ENCODE data around the gene HMHB1.
"Not testable (repeated sequence)": the region's sequence is repeated elsewhere in the genome, so short reads cannot be mapped to it uniquely, and the experiment has no call there.

HMHB1 gene

DNA sequence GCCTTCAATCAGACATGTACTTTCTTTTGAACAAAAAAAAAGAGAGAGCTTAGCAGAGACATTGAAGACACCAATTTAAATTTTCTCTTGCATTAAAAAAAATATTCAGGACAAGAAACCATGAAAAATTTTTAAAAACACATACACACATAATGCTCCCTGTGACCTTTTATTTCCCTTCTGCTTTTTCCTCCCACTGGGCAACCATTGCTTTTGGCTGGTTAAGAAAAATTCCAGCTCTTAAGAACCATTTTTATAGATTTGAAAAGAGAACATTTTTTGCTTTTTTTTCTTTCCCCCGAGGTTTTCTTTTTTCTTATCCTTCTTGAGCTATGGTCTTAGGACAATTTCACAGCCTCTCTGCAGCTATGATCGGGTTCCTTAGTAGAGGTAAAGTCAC, 6.1 kb upstream of the HMHB1 start:
- no peak for DNase-seq

DNA sequence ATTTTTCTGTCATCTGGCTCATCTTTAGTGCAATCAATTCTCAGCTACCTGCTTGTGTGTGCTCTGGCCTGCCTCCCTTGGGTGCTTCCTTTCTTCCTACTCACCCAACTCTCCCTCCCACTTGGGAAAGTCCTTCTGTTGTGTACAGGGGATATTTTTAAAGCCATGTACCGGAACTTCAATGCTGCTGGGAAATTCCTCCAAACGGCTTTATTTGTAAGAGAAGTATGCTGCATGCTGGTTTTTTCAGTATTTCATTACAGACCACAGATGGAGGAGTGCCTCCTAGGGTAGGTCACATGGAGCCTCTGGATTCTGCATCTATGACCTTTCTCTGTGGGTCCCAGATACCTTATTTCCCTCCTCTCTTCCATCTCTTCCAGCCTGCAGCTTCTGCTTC, 5.4 kb upstream of the HMHB1 start:
- no peak for DNase-seq

DNA sequence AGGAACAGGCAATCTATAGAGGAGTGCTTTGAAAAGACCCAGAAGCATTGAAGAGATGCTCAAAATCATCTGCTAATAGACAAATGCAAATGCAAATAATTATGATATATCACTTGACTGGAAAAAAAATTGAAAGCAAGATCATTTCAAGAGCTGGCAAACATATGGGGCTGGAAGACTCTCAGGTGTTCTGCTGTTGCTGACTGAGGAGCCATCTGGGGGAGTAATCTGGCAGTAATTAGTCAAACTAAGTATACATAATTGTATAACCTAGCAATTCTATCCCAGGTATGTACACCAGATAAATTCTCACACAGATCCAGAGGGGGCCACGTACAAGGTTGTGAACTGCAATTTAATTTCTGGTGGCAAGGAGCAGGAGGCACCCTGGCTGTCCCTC, 4.6 kb upstream of the HMHB1 start:
- no peak for DNase-seq

DNA sequence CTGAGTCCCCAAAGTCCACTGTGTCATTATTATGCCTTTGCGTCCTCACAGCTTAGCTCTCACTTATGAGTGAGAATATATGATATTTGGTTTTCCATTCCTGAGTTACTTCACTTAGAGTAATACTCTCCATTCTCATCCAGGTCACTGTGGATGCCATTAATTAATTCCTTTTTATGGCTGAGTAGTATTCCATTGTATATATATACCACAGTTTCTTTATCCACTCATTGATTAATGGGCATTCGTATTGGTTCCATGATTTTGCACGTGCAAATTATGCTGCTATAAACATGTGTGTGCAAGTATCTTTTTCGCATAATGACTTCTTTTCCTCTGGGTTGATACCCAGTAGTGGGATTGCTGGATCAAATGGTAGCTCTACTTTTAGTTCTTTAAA, 4.4 kb downstream of the HMHB1 start:
- DNase-seq, result not testable (repeated sequence)

DNA sequence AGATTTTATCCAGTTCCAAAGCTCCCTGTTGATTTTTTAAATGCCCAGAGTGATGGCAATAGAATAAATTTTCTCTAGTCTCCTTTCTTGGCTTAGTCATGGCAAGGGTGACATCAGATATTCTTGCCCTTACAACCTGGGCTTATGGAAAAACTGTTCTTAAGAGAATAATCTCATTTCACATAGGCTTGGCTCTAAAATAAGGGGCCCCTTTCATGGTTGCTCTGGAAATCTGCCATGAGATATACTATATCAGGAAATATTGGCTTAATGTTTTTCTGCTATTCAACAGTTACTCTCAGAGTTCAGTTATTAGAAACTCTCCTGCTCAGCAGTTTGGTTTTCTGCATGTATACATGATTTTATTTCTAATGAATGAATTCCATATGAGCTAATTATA, 7.8 kb downstream of the HMHB1 start:
- DNase-seq, result no peak

DNA sequence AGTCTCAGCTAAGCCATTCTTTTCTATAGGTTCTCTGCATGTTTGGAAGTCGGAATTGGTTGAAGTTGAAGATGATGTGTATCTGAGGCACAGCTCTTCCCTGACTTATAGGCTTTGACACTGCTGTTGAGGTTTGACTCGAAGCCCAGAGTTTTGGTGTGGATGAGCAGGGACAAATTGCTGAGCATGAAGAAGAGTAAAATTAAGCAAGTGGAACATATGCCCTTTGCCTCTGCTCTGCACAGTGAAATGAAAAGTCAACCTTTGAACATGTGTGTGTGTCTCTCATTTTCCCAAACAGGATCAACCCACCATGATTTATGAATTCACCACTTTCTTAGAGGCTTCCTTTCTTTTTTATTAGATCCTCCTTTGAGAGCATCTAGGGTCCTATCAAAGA, 8.5 kb downstream of the HMHB1 start:
- DNase-seq, result no peak

DNA sequence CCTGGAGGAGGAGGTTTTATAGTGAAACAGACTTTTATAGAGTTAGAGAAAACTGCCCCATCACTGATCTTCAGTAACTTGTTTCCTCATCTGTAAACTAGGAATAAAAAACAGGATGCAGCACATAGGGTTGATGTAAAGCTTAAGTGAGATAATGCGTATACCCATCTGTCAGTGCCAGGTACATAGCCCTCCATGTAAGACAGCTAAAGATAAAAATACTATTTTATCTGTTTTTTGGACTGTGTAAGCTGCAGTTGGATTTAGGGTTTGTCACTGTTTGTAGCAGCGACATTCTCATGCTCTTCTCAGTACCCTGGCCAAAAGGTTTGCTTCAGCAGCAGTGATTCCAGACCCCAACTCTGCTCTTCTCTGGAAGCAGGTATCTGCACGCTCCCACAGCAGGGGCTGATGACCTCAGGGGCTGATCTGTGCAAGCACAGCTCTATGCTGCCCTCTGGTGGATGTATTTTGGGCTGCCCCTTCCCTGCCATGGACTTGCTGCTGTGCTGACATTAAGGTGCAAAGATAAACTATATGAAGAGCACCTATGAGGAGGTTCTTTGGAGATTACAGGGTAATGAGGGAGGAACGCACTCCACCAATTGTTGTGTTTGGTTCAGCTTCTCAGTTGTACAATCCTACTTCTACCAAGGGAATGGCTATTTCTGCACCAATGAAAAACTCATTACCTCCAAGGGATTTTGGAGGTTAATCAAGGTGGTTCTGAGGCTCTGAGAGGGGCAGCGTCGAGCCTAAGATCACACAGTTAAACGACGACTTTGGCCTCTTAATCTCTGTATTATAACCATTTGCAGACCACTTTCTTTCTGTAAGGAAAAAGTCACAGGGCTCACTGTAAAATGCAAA, 13.1 kb downstream of the HMHB1 start:
- DNase-seq, result peak; percentile 31

DNA sequence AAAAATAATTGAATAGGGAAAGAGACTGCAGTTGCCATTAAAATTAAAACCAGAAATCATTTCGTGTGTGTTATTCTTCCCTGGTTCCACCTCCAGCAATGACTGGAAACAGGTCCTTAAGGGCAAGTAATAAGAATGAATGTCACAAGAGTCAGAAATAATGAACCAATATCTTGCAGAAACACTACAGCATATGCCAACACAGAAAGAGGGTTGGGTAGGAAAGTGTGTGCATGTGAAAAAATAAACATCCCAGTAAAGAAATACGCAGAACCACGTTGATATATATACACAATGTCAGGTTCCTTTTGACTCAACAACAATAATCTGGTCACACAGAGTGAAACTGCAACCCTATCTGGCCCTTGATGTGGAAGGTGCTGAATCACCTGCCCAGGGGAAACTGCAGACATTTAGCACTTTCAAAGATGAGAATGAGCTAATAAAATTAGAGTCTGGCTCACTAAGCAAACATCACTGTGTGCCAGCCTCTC, 15.0 kb downstream of the HMHB1 start:
- no peak for DNase-seq

DNA sequence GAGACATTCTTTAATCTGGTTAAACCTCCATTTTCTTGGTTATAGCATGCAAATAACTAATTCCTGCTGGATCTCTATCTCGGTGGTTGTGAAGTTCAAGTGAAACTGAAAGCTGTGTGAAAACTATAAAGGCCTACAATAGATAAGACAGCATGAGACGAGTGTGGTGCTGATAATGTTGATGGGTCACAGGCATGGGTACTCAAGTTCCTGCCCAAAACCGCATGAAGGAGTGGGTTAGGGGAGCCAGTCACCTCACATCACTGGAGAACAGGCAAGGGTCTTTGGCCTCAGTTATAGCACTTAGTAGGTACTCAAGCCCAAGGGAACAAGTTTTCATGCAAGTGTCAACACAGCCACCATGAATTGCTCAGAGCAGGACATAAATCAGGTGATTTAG, 16.7 kb downstream of the HMHB1 start:
- no peak for DNase-seq

DNA sequence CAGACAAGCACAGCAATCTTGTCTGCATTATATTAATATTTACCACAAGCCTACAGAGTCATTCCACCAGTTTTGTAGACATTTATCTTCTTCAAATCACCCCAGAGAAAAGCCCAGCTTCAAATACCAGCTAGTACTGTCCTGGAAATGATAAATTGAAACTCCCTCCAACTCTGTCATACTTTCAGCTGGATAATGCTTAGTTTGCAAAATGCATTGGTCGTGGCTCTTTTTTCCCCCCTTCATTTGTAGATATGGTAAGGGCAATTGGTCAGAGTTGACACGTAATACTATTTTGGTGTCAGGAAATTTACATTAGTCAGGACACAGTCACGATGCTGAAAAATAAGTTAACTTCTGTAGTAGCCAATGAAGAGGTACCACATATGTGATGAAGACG, 21.2 kb downstream of the HMHB1 start:
- no peak for DNase-seq

DNA sequence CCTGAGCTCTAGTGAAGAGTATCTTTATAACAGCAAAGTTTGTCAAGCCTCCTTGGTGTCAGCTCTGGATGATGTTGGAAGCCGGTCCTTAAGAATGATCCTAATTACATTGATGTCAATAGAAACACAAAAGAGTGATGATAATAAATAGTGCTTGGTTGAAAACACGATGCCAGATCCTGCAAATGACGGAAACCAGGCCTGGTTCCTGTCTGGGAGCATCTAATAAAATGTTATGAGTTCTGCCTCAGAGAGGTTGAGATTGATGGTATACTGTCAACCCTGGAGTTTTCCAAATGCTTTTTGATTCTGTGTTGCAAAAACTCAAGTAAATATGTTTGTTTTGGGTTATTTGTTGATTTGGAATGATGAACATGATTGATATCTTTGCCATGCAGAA, 23.3 kb downstream of the HMHB1 start:
- DNase-seq, result no peak

DNA sequence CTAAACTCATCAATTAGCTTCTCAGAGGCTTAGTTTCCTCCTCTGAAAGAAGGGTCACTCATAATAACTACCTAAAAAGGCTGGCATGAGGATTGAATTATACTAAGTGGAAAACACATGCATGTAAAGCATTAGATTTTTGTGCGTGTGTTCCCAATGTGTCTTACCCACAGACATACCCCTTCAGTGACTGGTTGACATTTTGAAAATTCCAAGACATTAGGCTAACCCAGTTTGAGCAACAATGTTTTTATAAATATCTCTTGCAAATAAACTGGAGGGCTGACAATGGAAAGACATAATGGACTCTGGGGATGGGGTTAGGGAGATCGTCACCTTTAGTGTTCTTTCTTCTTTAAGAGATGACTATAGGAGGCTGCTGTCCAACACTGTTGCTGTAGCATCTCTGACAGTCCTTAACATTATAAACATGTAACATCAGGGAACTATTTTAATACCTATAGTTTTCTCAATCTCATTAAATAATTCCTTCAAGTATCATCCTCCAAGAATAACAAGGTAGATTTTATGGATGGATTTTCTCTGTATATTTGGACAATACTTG, 24.3 kb downstream of the HMHB1 start:
- DNase-seq, result no peak

DNA sequence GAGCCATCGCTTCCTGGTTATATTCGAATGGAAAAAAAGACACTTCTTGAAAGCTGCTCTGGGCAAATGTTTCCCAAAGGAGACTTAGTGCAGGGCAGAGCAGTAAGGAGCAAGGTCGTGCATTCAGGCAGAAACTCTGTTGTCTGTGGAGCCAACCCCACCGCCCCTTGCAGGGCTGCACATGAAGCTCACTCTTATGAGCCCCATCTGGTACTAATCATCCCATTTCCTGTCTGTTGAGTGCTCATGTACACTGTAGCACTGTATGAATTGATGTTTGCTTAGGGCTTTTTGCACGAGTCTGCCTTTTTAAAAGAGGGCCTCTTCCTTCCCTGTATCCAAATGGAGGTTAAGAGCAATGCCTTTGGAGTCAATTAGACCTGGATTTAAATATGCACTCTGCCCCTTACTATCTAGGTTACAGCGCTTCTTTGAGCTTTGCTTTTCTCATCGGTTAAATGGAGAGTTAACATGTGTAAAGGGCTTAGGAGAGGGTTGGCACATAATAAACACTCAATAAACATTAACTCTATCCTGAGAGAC, 25.4 kb downstream of the HMHB1 start:
- peak; percentile 26 for DNase-seq

DNA sequence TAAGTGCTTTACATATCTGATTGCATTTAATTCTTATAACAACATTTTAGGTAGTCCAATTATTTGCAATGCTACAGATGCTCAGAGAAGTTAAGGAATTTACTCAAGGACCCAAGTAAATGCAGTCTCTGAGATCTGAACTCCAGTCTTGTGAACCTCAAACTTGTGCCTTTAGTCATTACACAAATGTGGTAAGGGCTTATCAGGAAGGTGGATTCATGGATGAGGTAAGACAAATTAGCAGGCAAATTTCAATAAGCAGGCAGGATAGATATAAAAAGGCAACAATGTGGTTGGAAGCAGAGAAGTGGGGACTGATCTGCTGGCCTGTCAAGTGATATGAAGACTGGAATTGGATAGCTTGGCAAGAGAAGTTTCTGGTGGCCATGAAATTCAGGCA, 29.5 kb downstream of the HMHB1 start:
- DNase-seq, result no peak

DNA sequence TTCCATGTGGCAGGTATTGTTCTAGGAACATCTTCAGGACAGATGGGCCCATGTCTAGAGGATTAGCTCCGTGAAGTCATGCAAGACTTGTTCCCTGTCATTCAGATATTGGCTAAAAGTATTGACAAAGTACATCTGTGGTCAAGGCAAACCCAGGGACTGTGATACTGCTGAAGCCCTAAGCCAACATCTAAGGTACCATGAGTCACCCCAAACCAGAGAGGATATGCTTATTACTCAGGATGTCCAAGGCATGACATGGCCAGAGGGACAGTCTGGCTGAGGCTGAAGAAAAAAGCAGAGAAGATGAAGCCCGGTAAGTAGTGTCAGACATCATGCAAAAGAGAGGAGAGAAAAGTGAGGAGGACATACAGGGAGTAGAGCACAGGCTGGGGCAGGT, 31.0 kb downstream of the HMHB1 start:
- DNase-seq, result no peak

DNA sequence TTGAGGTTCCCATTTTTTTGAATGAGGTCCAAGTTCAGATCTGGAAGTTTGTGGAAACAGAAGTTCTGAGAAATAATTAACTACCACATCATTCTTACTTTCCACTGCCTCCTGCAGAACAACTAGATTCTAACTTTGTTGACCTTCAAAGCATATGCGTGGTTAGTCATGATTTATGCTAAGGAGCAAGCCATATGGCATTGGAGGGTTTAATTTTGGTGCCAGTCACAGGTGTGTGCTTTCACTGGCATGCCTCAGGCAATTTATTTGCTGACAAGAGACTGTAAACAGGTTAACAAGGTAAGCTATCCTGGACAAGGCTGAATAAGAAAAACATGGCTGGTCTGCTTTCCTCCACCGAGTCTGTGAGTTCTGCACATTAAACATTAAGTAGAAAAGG, 31.5 kb downstream of the HMHB1 start:
- DNase-seq, result no peak

DNA sequence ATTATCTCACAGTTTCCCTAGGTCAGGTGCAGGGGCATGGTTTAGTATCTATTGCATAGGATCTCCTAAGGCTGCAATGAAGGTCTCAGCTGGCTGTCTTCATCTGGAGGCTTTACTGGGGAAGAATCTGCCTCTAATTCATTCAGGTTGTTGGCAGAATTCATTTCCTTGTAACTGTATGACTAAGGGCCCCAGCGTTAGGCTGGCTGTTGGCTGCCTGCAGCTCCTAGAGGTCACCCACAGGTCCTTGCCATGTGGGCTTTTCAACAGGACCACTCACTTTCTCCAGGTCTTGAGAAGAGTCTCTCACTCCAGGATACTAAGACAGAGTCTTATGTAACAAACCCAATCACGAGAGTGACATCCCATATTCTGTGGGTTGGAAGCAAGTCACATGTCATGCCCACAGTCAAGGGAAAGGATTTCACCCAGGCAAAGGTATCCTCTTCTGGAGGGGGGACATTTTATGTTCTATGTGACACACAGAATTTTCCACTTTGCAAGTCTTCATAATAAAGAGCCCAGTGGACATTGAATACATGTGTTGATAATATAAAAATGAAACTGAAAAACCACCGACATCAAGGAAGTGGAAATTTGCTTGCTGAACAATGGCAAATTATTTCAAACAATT, 38.2 kb downstream of the HMHB1 start:
- no peak for DNase-seq

DNA sequence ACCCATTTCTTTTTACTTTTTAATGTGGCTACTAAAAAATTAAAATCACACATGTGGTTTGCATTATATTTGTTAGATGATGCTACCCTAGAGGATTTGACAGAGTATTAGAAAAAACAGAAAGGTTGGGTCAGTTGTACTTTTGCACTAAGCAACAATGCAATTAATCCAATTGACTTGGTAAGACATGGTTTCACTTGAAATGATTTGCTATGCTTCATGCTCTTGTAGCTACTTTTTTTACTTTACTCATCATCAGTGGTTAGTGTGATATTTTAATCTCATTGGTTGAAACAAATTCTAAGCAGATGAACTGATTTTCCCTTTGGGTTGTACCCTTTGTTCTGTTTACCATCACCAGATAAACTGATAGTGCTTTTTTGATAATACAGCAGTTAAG, 39.4 kb downstream of the HMHB1 start:
- DNase-seq, result no peak

DNA sequence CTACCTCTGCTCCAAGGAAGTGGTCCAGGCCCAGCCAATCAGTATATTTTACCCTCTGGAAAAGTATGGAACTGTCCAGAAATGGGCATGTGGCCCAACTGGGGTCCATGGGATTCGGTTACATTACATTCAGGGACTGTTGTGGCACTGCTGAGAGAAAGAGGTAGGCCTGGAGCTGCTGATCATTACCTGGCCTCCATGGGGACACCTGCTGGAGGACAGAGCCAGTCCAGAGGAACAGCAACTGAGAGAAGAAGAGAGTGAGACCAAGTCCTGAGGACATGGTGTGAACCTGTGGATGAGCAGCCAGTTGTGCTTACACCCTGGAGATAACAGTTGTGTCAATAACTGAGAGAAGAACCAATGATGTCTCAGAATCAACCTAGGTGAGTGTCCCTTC, 48.2 kb downstream of the HMHB1 start:
- no peak for DNase-seq

DNA sequence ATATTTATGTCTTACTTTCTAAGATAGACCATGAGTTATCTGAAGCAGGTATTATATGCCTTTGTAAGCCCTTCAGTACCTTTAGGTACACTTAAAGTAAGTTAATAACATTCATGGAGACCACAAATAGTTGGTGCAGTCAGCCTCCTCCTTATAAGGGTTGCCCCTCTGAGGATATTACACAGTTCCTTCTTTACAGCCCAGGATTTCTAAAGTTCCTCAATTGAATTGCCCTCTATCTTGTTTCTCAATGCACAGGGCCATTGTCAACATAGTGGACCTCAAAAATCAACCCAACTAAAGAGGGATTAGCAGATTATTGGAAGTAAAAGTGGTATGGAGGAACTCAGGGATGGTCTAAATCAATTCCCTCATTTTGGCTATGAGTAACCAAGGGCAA, 50.3 kb downstream of the HMHB1 start:
- DNase-seq, result no peak

DNA sequence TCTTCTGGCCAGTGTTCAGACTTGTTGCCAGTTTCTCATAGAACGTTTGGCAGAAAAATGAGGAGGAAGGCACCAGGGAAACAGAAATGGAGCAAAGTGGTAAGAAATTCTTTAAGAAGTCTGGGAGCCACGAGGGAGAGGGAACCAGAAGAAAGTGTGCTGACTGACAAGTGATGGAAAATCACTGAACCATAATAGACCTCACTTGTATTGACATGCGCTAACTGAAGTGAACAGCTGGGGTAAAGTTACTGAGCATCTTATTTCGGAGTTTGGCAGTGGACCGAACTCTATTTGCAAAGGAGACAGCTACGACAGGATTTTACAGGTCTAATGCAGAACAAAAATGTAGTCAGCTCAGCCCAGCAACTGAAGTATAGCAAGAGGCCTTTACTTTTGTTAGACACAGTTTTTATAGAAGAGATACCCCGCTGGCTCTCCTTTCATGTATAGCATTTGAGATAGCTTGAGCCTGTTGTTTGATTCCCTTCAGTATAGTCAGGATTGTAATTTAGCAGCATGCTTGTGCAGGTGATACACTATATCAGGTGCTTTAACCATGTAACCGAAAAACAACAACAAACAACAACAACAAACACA, 53.6 kb downstream of the HMHB1 start:
- DNase-seq, result no peak

All from NCI-H2227 treated with DMSO at 0.1 percent for 48 hours (cell line).